ENCODE data around the gene C2CD2. TPM values are rescaled to one million over a fixed set of nuclear protein-coding genes. Genes with fewer than 3 reads are reported as not detected.

The C2CD2 gene
- total RNA-seq (2022; extraction: Qiagen RNA extraction): 5.7 to 7.9 TPM (median 6.5 TPM) in 5 replicates

DNA sequence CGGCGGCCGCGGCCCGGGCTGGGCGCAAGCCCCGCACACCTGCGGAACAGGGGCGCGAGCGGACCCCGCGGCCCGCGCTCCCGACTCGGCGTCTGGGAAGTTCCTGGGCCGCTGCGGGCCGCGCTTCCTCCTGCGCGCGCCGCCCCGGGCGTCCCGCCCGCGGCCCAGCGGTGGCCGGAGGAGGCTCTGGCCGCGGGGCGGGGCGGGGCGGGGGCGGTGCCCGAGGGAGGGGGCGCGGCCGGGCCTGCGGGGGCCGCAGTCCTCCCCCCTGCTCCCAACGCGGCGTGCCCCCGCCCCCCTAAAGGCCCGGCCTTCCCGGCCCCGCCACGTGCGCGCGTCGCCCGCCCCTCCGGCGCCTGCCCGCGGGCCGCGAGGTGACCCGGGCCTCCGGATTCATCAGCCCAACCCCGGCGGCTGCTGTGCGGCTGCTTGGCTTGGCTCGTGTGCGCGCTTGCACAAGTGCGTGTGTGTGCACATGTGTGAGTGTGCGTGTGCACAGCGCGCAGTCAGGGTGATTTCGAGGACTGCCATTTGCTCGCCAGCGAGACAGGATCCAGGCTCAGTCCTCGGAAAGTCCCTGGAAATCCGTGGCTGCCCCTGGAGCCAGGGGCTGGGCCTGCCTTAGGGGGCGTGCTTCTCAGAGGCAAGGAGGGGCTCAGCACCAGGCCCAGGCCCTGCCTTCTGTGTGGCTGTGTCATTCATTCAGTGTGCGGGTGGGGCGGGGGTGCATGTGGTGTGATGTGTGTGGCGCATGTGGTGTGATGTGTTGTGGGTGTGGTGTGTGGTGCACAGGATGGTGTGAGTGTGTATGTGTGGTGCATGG, at the start of gene C2CD2:
C2CD2 (minus strand) TSS at position 188 of the 823 bp plus-strand sequence. CDS start 370 bp downstream, outside the sequence.

DNA sequence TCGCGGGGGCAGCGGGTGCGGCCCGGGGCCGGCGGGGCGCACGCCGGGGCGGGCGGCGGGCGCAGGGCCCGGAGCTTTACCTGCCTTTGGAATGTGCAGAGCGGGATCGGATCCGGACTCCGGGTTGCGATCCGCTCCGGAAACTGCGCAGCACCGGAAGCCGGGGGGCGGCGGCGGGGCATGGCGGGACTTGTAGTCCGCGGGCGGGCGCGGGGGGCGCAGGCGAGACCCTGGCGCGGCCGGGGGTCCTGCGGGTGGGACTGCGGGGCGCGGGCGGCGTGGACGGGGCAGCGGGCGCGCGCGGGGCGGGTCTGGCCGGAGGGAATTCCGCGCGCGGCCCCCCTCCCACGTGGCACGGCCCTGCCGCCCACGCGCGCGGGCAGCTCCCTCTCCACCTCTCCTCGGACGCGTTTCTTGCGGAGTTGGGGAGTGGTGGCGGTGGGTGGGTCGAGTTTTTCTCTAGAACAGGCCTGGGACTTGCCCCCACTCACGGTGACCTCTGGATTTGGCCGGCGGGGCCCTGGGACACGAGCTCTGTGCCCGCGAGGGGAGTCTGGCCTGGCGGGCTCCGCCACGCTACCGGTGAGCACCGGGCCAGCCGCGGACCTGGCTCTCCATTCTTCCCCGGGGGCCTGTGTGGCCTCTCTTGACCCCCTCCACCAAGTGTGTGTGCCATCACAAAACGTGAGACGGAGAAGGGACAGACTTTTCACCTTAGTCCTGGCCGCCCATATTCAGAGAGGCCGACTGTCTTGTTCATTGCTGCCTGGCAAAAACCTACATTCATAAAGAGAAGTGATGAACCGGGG, 74.4 kb downstream of the C2CD2 start, which contains the start of gene PRDM15:
PRDM15 (minus strand) TSS at position 155 of the 809 bp plus-strand sequence. CDS start 18,981 bp downstream, outside the sequence.

Other genes with a start within 250 kb of the C2CD2 start
- 15.3 to 21.2 TPM (median 20.5 TPM) in 5 replicates for gene RIPK4, start 187.0 kb downstream of the C2CD2 start, total RNA-seq (2022; extraction: Qiagen RNA extraction)
- gene PRDM15, start 74.7 kb downstream of the C2CD2 start, total RNA-seq (2022; extraction: Qiagen RNA extraction): 2.4 to 3.2 TPM (median 3.0 TPM) in 5 replicates
- gene ZBTB21, start 56.3 kb upstream of the C2CD2 start, total RNA-seq (2022; extraction: Qiagen RNA extraction): 4.3 to 6.5 TPM (median 5.4 TPM) in 5 replicates
- not detected in 5 replicates for gene UMODL1, start 117.3 kb upstream of the C2CD2 start, total RNA-seq (2022; extraction: Qiagen RNA extraction)